T-cell (primary cell): ENCODE data around the gene ZNF785. TPM values are rescaled to one million over a fixed set of nuclear protein-coding genes. Genes with fewer than 3 reads are reported as not detected.
A peak's percentile ranks its signal among the peaks of the same experiment; 100 is the strongest.
"Not testable (repeated sequence)": the region's sequence is repeated elsewhere in the genome, so short reads cannot be mapped to it uniquely, and the experiment has no call there.

Source experiments
- ATAC-seq, 4 experiments: fragments of 200-7000 bp in 3 of 4; fragments of 150-1000 bp in 1 of 4; cut with Tn5 transposase; replicated peaks in 1 of 4; 1 replicate in 3 of 4; 2 replicates in 1 of 4; pipeline ENCODE4 v1.10.0; 2021; ENCODE audit warnings: moderate library complexity in 3 of 4, mild to moderate bottlenecking in 2 of 4, moderate number of reproducible peaks in 1 of 4
- CTCF ChIA-PET, 2 donors: fragments of 300-600 bp; sonication (Branson Sonifier 250); formaldehyde crosslinking; loops; one replicate each; lab custom pipeline; 2022; ENCODE audit warnings: antibody characterized with exemption in 2 of 2; lab: Charles Lee
- POLR2A ChIA-PET, 2 donors: fragments of 300-600 bp; sonication (Branson Sonifier 250); formaldehyde crosslinking; loops; one replicate each; lab custom pipeline; 2022; ENCODE audit warnings: antibody characterized with exemption in 2 of 2; lab: Charles Lee
- DNase-seq, 35 experiments: peaks; one replicate each; pipeline versions ENCODE4 v3.0.0 to v3.0.0-alpha.2; 2013 to 2023
- H3K27ac ChIP-seq: one replicate; pipeline ENCODE4 v1.5.1; 2013; ENCODE audit warnings: low read length
- H3K27me3 ChIP-seq, 2 experiments: replicated peaks in 1 of 2; 1 replicate in 1 of 2; 2 replicates in 1 of 2; pipeline versions ENCODE4 v1.6.1 to v1.7.0; 2013; ENCODE audit warnings: low read length in 1 of 2, mixed read lengths in 1 of 2; ENCODE audit not compliant: control insufficient read depth in 2 of 2, insufficient read depth in 2 of 2; ENCODE audit errors: extremely low read depth in 1 of 2
- H3K36me3 ChIP-seq, 2 donors: 1 replicate in 1 of 2; 2 replicates in 1 of 2; pipeline versions ENCODE4 v1.6.1 to v1.7.0; 2013; ENCODE audit warnings: low read length in 1 of 2; ENCODE audit not compliant: control insufficient read depth in 2 of 2, insufficient read depth in 1 of 2; ENCODE audit errors: extremely low read depth in 1 of 2
- H3K4me1 ChIP-seq, 2 experiments: 1 replicate in 1 of 2; 2 replicates in 1 of 2; pipeline versions ENCODE4 v1.6.1 to v1.7.0; 2013; ENCODE audit warnings: low read length in 2 of 2, mixed read lengths in 1 of 2; ENCODE audit not compliant: insufficient read depth in 2 of 2, control insufficient read depth in 1 of 2; ENCODE audit errors: extremely low read depth in 1 of 2
- H3K4me3 ChIP-seq, 2 donors: 1 replicate in 1 of 2; 2 replicates in 1 of 2; pipeline versions ENCODE4 v1.5.1 to v1.7.0; 2013; ENCODE audit warnings: mild to moderate bottlenecking in 2 of 2, low read length in 1 of 2, moderate library complexity in 1 of 2; ENCODE audit not compliant: control insufficient read depth in 1 of 2; ENCODE audit errors: extremely low read depth in 1 of 2
- H3K9me3 ChIP-seq: 2 replicates; pipeline ENCODE4 v1.7.0; 2013
- H3K27ac Mint-ChIP-seq, 2 donors: one replicate each; pipeline ENCODE4 v1.8.0; 2020 to 2021; ENCODE audit warnings: mild to moderate bottlenecking in 2 of 2, mixed read lengths in 2 of 2
- H3K27me3 Mint-ChIP-seq, 2 donors: one replicate each; pipeline ENCODE4 v1.8.0; 2021 to 2022; ENCODE audit warnings: mixed read lengths in 2 of 2
- H3K36me3 Mint-ChIP-seq: one replicate; pipeline ENCODE4 v1.8.0; 2021; ENCODE audit warnings: mixed read lengths
- H3K4me1 Mint-ChIP-seq, 3 donors: one replicate each; pipeline ENCODE4 v1.8.0; 2020 to 2022; ENCODE audit warnings: mixed read lengths in 3 of 3, mild to moderate bottlenecking in 1 of 3
- H3K4me3 Mint-ChIP-seq, 3 donors: one replicate each; pipeline ENCODE4 v1.8.0; 2020 to 2022; ENCODE audit warnings: mild to moderate bottlenecking in 3 of 3, mixed read lengths in 3 of 3, moderate library complexity in 3 of 3
- H3K9me3 Mint-ChIP-seq, 3 donors: one replicate each; pipeline ENCODE4 v1.8.0; 2020 to 2022; ENCODE audit warnings: mixed read lengths in 3 of 3
- WGBS: methylation state at CpG from one replicate; pipeline ENCODE4 v1.1.5; 2013; ENCODE audit warnings: missing lambda C conversion rate; ENCODE audit not compliant: insufficient coverage; 5-methylcytosine and 5-hydroxymethylcytosine counted together
- total RNA-seq, 35 experiments: library from RNA in 6 of 35; stranded (reverse) in 6 of 35; fragments of 120-200 nt in 1 of 35; gene quantifications; one replicate each; pipeline versions ENCODE4 v1.2.1 to v1.2.4 and lab custom pipeline; 2013 to 2026

ZNF785 gene
- total RNA-seq, 5 donors from 2014 or later (not counting 1 experiment from before 2014, with no cell fraction given), result 11.7 to 30.9 (median 26.6) TPM

- Mint-ChIP-seq H3K9me3 (no peaks in the 10 kb centered on the region), H3K36me3 (no peaks in the 10 kb centered on the region), H3K27ac (no peak overlapping the region), H3K27me3 (no peaks in the 10 kb centered on the region), H3K4me3 (no peak overlapping the region), H3K4me1 (peaks cover 9 to 15% (median 10%) of the 10 kb centered on the region in 3 donors)
- H3K36me3 ChIP-seq, result no peaks in the 10 kb centered on the region
- H3K27me3 ChIP-seq, result no peaks in the 10 kb centered on the region
- ATAC-seq (no peak), DNase-seq (no peak)
- no peak overlapping the region for H3K4me3 ChIP-seq
- CTCF ChIA-PET, result no interaction called here
- 96% methylated on average over 4 of the region's 10 CpGs for WGBS
- no peaks in the 10 kb centered on the region for H3K9me3 ChIP-seq
- POLR2A ChIA-PET, result interaction anchor here in 1 of 2 donors (0.7 kb wide), 1 partner anchor 451 kb away, joined by 3 read pairs; no protein-coding TSS in a partner anchor
- H3K27ac ChIP-seq, result no peak overlapping the region
- peaks cover 0 to 2% of the 10 kb centered on the region in 2 experiments for H3K4me1 ChIP-seq
Observed at GRCh38 chr16:30541502-30542329, 43.8 kb downstream of the ZNF785 start.

DNA sequence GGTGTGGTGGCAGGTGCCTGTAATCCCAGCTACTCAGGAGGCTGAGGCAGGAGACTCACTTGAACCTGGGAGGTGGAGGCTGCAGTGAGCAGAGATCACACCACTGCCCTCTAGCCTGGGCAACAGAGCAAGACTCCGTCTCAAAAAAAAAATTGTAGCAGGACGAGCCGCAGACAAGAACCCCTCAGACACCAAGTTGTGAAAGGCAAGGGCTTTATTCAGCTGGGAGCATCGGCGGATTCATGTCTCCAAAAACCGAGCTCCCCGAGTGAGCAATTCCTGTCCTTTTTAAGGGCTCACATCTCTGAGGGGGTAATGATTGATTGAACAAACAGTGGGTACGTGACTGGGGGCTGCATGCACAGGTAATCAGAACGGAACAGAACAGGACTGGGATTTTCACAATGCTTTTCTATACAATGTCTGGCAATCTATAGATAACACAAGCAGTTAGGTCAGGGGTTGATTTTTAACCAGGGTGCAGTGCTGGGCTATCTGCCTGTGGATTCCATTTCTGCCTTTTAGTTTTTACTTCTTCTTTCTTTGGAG is 44.5 kb downstream of the ZNF785 start:
- H3K27me3 ChIP-seq, H3K4me3 Mint-ChIP-seq, H3K9me3 ChIP-seq, H3K27me3 Mint-ChIP-seq, DNase-seq, H3K36me3 ChIP-seq, ATAC-seq, H3K9me3 Mint-ChIP-seq, H3K4me3 ChIP-seq, H3K4me1 ChIP-seq, H3K36me3 Mint-ChIP-seq, H3K27ac Mint-ChIP-seq, CTCF ChIA-PET, H3K27ac ChIP-seq: not testable (repeated sequence)
- 100% methylated on average over 7 of the region's 9 CpGs for WGBS
- POLR2A ChIA-PET, result interaction anchor here in 1 of 2 donors (0.7 kb wide), 1 partner anchor 450 kb away, joined by 3 read pairs; no protein-coding TSS in a partner anchor
- H3K4me1 Mint-ChIP-seq, result peaks cover 16 to 20% (median 16%) of the 10 kb centered on the region in 3 donors

DNA sequence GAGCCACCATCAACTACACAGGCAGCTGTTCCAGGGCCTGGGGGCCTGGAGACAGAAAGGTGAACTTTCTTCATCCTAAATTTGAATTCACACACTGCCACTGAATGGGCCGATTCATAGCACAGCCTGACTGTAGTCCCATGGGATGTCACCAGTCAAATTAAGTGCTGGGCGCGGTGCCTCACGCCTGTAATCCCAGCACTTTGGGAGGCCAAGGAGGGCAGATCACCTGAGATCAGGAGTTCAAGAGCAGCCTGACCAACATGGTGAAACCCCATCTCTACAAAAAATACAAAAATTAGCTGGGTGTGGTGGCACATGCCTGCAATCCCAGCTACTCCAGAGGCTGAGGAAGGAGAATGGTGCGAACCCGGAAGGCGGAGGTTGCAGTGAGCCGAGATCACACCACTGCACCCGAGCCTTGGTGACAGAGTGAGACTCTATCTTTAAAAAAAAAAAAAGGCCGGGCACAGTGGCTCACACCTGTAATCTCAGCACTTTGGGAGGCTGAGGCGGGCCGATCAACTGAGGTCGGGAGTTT is 45.4 kb downstream of the ZNF785 start:
- H3K27me3 Mint-ChIP-seq, DNase-seq, H3K27me3 ChIP-seq, H3K27ac ChIP-seq, H3K4me3 Mint-ChIP-seq, ATAC-seq, H3K4me3 ChIP-seq, H3K27ac Mint-ChIP-seq, H3K9me3 Mint-ChIP-seq, H3K9me3 ChIP-seq, CTCF ChIA-PET, H3K36me3 Mint-ChIP-seq, H3K36me3 ChIP-seq: not testable (repeated sequence)
- peaks cover 20 to 23% (median 21%) of the 10 kb centered on the region in 3 donors for H3K4me1 Mint-ChIP-seq
- H3K4me1 ChIP-seq, result peaks cover 7 to 17% of the 10 kb centered on the region in 2 experiments
- POLR2A ChIA-PET, result interaction anchor here in 1 of 2 donors (0.6 kb wide), 1 partner anchor 17 kb away, joined by 4 read pairs; no protein-coding TSS in a partner anchor
- 96% methylated on average over 8 of the region's 13 CpGs for WGBS

- DNase-seq, result no peak
- Histone ChIP-seq H3K4me1 (peaks cover 7 to 22% of the 10 kb centered on the region in 2 experiments), H3K36me3 (no peaks in the 10 kb centered on the region), H3K4me3 (no peak overlapping the region), H3K27me3 (no peaks in the 10 kb centered on the region), H3K9me3 (no peaks in the 10 kb centered on the region), H3K27ac (no peak overlapping the region)
- POLR2A ChIA-PET, result interaction anchor here in 1 of 2 donors (0.6 kb wide), 1 partner anchor 17 kb away, joined by 4 read pairs; no protein-coding TSS in a partner anchor
- no peak for ATAC-seq
- H3K27ac Mint-ChIP-seq, result no peak overlapping the region
- H3K4me3 Mint-ChIP-seq, result no peak overlapping the region
- no peaks in the 10 kb centered on the region for H3K36me3 Mint-ChIP-seq
- peaks cover 20 to 26% (median 25%) of the 10 kb centered on the region in 3 donors for H3K4me1 Mint-ChIP-seq
- no peaks in the 10 kb centered on the region for H3K9me3 Mint-ChIP-seq
- H3K27me3 Mint-ChIP-seq, result no peaks in the 10 kb centered on the region
- CTCF ChIA-PET, result no interaction called here
- WGBS, result 83% methylated on average over 5 of the region's 8 CpGs
Observed at GRCh38 chr16:30539000-30539964, 46.2 kb downstream of the ZNF785 start.

DNA sequence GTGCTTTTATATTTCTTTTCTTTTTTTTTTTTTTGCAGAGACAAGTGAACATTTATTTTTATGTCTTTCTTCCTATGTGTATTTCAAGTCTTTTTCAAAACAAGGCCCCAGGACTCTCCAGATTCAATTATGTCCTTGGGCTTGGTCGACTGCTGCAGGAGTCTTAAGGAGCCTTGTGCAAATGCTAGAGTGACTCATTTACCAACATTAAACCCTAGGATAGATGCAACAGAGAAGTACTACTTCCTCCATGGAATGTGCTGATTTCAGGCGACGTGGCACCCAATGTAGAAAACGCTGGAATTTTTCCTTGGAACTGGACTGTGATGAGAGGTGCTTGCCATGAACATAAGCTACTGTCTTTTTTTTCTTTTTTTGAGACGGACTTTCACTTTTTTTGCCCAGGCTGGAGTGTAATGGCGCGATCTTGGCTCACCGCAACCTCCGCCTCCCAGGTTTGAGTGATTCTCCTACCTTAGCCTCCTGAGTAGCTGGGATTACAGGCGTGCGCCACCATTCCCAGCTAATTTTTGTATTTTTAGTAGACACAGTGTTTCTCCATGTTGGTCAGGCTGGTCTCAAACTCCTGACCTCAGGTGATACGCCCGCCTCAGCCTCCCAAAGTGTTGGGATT is 49.0 kb downstream of the ZNF785 start:
- Histone ChIP-seq H3K27ac (peak overlapping the region; percentile 97), H3K36me3 (peaks cover 3 to 14% of the 10 kb centered on the region in 2 donors), H3K4me3 (peak overlapping the region in 1 of 2 donors; percentile 83), H3K4me1 (peaks cover 7 to 36% of the 10 kb centered on the region in 2 experiments)
- H3K27me3 ChIP-seq, DNase-seq, H3K9me3 Mint-ChIP-seq, ATAC-seq, H3K36me3 Mint-ChIP-seq, H3K27me3 Mint-ChIP-seq, H3K9me3 ChIP-seq: not testable (repeated sequence)
- ChIA-PET CTCF (interaction anchor here (1.0 to 3.7 kb wide), 5 partner anchors 21 to 127 kb away, joined by 3 to 46 read pairs (median 5); partner anchors contain the start of gene ZNF764 (in 1 of the 2)), POLR2A (interaction anchor here (0.6 to 2.1 kb wide), 3 partner anchors 35 to 122 kb away, joined by 6 to 11 read pairs (median 7); partner anchors contain the start of gene ZNF688 (in 1 of the 2))
- Mint-ChIP-seq H3K4me1 (peaks cover 29 to 31% (median 30%) of the 10 kb centered on the region in 3 donors), H3K4me3 (peak overlapping the region; percentile 92 to 100 (median 97)), H3K27ac (peak overlapping the region; percentile 95 to 99)
- 93% methylated on average over 8 of the region's 13 CpGs for WGBS
